ENCODE data around the gene RNF150.

RNF150 gene

DNA sequence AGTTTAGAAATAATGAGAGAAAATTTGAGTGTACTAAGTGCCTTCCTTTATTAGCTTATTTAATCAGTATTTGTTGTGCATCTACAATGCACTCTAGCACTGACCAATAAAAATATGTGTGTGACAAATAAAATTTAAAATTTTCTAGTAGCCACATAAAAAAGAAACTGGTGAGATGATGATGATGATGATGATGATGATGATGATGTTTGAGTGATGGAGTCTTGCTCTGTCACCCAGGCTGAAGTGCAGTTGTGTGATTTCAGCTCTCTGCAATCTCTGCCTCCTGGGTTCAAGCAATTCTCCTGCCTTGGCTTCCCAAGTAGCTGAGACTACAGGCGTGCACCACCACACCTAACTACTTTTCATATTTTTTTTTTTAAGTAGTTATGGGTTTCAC lies 110.2 kb downstream of the RNF150 start:
- no peak for DNase-seq (ENCODE audit: low read depth)

DNA sequence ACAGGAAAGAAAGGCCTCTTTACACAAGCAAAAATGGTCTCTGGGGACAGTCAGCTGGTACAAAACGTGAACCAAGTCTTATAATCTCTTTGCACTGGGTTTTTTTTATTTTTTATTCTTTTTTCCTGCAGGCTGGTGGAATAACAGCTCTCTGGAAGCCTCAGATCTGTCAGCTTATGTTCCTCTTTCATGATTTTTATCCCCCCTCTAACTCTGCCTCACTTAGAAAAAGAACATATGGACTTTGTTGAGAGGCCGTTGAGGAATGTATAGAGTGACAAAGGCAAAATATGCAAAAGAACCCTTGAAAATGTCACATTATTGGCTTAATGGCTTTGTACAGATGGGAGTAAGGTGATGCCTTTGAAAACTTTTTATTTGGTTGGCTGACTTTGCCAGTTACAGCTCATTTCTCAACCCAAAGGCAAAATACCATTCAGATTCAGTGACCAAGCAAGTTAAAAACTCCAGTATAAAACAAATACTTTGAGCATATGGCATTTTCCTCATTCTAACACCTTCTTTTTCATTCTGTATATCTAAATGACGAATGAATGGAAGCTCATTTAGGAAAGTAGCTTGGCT lies 111.1 kb downstream of the RNF150 start:
- DNase-seq (ENCODE audit: low read depth), result no peak

DNA sequence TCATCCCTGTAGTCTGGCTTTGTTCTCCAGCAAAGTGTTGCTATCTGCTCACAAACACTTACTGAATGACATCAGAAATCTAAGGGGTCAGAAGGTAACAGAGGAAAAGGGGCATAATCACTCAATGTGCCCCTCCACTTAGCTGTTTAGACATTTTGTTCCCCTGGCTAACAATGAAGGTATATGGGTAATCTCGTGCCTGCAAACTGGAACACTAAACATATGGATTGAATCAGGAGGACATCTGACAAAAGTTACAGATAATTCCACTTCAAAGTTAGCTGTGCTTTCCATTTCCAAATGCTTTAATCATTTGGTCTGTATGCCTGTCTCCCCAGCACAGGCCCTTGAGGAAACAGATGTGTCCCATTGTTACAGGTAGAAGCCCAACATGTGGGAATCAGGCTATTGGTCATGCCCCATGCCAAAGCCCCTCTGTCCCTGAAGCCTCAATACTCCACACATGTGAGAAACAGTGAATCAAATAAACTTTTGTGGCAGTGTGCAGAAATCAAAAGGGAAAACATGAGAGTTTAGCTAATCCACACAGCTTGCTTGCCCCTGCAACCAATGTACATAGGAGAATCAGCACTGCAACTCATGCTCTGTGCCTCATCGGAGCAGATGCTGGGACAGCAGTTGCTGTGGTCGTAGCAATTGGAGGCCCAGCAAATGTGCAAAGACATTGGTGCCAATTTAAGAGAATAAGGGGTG lies 111.7 kb downstream of the RNF150 start:
- DNase-seq (ENCODE audit: low read depth), result no peak

DNA sequence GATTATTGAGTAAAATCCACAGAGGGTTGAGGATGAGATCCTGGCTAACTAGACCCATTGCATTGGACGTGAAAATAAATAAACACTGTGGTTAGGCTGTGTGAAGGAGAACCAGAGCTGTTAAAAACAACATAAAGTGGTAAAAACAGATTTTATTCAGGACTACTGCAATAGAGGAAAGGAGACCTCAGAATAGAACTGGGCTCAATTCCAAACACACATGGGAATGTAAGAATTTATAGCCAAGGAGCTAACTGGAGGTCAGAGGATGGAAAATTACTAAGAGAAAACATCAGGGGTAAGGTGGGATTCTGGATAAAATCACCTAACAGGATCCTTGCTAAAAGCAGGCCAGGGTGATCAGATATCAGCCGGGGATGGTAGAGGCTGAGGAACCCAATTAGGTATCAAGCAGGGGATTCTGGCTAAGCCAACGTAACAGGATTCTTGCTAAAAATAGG lies 112.4 kb downstream of the RNF150 start:
- no peak for DNase-seq (ENCODE audit: low read depth)

DNA sequence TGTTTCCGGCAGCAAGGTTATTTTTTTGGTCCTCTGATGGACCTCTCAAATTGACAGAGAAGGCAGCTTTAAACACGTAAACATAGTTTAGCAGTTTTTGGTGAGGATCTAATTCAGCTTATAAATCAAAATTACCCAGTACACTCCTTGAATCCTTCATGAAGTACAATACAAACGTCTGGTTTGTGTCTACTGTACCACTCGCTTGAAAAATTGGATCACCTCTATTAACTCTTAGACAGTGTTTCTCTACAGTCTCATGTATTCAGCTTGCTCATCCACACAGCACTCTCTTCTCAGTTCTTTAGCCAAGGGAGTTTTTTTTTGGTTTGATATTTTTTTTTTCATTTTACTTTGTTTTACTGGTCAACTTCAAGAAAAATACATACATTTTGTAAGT lies 113.5 kb downstream of the RNF150 start:
- no peak for DNase-seq (ENCODE audit: low read depth)

DNA sequence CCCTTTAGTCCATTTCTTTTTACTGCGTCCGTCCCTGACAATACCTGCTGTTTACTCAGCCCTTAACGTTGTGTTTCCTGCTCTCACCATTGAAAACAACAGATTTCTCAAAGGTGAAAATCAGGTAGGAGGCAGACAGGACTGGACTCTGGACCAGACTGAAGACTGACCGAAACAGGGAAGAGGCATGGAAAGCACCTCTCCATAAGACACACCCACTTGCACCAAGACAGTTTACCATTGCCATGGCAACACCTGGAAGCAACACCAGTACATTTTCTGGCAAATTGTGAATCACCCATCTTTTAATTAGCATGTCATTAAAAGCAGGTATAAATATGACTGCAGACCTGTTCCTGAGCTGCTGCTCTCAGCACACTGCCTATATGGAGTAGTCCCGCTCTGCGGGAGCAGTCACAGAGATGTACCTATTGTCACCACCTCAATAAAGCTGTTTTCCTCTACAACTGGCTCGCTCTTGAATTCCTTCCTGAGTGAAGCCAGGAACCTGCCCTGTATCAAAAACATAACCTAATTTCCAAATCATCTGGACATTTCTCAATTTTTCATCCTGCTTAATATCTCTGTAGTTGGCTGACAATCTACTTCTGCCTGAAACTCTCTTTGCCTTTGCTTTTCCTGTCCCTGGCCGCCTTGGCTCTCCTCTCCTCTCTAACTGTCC lies 117.0 kb downstream of the RNF150 start:
- no peak for DNase-seq (ENCODE audit: low read depth)

DNA sequence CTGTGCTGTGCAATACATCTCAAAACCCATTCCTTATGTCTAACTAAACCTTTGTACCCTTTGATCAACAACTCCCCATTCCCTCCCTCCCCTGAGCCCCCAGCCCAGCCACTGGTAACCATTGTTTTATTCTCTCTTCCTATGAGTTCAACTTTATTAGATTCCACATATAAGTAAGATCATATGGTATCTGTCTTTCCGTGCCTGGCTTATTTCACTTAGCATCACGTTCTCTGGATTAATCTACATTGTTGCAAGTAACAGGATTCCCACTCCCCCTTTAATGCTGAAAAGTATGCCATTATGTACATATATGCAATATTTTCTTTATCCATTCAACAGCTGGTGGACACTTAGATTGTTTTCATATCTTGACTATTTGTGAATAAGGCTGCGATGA lies 119.4 kb downstream of the RNF150 start:
- DNase-seq (ENCODE audit: low read depth), result no peak

DNA sequence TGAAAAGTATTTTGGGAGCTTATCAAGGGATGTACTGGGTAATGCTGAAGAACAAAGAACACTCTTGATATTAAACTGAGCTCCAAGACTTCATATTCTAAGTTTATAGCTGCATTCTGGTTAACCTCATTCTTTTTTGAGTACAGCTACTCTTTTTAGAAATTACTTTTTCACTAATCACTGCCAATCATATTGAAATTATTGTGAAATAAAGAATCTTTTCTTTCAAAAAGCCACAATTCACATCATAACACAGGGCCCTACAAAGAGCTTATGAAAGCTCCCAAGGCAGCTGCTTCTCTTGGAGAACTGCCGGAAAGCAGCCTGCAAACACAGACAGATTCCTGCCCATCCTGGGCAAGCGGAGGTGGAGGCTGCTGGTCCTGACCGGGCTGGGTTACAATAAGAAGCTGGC lies 121.4 kb downstream of the RNF150 start:
- DNase-seq (ENCODE audit: low read depth), result no peak

DNA sequence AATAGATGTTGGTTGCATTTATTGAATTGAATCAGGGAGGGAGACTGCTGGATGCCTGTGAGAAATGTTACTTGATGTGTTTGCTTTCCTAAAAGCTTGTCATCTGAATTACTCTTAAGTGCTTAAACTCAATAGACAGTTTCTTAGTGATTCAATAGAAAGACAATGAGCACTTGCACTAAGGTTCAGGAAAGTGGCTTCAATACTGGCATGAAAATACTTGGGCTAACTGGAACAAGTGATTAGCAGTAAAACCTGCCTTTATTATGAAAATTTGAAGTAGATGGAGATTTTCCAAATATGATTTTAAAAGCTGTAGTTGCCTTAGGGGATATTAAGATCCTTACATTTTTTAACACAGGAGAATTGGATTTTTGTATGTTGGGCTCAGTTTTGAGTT lies 123.3 kb downstream of the RNF150 start:
- DNase-seq (ENCODE audit: low read depth), result no peak

DNA sequence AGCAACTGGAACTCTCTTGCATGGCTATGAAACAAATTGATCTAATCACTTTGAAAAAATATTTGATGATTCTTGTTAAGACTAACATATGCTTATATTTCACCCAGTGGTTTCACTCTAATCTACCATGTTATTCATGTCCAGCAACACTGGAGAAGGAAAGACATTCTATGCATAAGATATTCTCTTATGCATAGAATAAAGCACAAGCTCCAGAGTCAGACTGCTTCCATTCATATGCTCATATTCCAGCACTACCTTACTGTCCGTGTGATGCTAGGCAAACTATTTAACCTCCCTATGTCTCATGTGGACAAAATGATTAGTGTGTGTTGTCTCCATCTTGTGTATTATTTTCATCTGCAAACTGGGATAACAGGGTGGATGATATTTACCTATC lies 124.1 kb downstream of the RNF150 start:
- no peak for DNase-seq (ENCODE audit: low read depth)

DNA sequence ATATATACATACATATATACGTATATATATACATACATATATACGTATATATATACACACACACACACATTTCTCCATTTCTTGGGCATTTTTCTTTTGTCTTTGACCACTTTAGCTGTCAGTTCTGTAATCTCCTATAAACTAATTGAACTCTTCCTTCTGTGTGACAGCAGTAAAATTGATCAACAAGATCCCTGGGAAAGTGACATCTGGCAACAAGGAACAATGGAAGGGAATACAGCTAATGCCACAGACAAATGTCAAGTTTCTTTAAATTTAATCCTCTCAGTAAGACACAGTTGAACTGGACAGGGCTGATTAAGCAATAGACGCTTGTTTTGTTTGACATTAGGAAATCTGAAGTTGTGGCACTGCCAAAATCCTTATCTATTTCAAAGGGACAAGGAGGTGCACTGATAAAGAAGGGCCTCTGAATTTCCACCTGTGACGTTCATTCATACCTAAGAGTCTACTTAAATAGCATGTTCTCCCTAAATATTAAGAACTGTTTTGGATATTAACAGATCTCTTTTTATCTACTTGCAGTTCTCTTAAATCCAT lies 126.9 kb downstream of the RNF150 start:
- no peak for DNase-seq (ENCODE audit: low read depth)

DNA sequence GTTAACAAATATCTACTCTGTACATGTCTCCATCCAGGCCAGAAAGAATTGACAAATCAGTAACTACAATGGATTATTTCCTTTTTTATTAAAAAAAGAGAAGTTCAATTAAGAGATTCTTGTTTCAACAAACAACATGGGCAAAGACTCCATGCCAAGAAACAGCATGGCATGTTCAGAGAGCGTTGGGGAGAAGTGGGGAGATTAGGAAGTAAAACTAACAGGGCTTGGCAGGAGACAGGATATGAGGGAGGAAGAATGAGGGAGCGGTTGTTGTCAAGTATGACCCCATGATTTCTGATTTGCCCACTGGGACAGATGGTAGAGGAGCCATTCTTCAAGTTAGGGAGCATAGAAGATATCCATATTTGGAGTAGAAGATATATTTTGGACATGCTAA lies 128.4 kb downstream of the RNF150 start:
- DNase-seq (ENCODE audit: low read depth), result no peak

DNA sequence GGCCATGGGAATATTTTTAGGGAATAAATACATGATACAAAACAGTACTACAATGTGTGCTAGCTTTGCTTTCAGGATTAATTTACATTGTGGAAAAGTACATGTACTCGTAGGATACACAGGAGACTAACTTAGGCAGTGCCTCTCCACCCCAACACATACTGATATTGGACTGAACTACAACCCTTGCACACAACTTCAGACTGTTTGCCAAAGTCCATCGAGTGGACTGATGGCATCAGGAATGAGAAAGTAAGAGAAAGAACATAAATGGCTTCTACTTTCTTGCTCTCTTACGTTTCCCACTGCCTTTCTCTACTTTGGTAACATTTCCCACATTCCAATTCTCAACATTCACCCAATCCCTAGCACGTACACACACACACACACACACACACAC lies 130.1 kb downstream of the RNF150 start:
- no peak for DNase-seq (ENCODE audit: low read depth)

DNA sequence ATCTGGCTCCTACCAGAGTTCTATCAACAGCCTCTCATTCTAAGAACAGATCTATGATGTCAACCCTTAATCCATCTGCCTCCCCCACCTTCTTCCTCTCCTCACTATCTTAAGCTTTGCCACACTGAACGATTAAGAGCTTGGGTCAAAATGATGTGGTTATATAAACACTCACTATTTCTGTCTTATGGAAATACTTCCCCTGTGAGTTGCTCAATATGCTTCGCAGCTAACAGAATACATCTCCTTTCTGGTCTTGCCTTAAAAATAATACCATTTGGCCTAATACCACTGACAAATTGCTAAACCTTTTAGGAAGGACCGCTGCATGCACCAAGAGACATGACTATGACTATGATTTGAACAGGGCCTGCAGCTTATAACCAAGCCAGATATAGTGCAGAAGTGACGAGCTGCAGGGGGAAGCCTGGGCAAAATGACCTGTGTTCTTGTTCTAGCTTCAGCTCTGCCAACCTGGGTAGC lies 130.9 kb downstream of the RNF150 start:
- DNase-seq (ENCODE audit: low read depth), result no peak

DNA sequence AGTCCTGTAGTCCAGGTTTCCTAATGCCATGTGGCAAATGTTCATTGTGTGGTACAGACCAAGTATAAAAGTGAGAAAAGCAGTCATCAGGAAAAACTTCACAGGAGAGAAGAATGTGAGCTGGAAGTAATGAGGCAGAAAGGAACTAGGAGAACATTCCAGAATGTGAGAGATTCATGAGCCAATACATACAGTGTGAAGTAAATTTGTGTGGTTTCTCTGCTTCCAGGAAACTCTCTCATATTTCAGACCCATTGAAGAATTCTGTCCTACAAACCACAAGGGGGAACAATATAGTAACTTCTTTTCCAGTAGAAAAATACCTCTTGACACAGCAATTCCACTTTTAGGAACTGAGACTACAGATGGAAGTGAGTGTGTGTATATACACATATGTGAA lies 136.5 kb downstream of the RNF150 start:
- DNase-seq (ENCODE audit: low read depth), result no peak

DNA sequence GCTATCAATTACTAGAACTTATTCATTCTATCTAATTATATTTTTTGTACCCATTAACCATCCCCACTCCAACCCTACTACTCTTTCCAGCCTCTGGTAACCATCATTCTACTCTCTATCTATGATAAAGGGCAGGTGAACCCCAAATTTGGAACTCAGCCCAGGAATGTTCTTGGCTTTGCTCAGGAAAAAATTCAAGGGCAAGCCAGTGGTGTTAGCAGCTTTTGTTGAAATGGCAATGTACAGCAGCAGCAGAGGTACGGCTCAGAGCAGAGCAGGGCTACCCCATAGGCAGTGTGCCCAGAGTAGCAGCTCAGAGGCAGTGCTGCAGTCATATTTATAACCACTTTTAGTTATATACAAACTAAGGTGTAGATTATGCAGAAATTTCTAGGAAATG lies 138.2 kb downstream of the RNF150 start:
- DNase-seq (ENCODE audit: low read depth), result no peak

DNA sequence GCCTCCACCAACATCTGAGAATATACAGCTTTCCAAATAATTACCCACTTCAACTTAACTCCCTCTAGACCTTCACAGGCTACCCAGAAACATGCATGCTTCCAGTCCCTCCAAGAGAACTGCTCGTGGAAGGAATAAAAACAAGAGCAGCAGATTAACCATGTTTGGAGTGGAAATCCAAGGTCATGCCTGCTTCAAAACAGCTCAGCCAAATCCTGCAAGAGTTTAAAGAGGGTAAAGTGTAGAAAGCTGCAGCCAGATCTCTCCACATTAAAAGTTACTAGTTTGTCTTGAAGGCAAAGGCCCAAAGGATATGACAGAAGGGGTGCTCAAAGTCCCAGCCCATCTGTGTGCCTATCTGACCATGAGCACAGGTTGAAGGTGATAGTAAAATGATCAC lies 139.3 kb downstream of the RNF150 start:
- DNase-seq (ENCODE audit: low read depth), result no peak

DNA sequence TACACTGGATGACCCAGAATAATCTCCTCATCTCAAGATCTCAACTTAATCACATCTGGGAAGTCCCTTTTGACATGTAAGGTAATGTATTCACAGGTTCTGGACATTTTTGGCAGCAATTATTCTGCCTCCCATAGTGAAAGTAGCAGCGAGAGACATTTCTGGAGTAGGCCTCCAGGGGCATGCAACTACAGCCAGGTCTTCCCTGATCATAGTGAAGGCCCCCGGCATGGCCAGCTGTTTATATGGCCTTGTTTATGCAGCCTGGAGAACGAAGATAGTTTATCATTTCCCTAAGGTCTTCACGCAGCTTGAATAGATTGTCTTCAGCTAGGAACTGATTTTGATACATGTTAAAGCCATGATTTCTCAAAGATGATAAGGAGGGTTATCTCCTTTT lies 139.9 kb downstream of the RNF150 start:
- no peak for DNase-seq (ENCODE audit: low read depth)

DNA sequence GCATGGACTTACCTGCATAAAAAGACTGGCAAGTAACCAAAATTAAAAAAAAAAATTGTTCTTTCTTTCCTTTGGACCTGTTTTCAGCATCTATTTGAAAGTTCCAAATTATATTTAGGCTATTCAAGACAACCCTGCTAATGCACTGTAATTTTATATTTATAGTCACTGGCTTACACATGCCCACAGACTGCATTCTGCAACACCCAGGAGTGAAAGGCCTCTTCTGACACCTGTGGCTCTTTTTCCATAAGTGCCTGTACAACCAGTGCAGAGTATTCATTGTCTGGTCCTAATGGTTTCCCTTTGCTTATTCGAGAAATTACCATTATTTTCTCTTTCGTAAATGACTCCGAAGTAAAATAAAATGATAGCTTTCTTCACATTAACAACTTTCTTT lies 143.3 kb downstream of the RNF150 start:
- DNase-seq (ENCODE audit: low read depth), result no peak

DNA sequence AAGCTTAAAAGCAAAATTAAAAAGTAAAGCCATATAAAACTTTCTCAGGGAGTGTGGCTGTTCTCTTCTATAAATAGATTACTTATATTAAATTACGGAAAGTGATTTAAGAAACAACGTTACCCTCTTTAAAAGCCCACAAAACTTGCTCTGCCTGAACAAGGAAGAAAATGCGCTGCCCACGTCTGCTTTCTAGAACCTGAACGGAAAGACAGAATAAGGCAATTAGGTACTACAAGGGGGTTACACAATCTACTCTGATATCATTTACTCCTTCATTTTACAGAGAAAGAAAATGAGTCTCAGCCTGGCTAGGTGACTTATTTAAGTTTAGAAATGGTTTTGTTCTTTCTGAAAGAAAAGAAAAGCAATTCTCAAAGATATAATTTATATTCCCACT lies 147.2 kb downstream of the RNF150 start:
- DNase-seq (ENCODE audit: low read depth), result no peak

DNA sequence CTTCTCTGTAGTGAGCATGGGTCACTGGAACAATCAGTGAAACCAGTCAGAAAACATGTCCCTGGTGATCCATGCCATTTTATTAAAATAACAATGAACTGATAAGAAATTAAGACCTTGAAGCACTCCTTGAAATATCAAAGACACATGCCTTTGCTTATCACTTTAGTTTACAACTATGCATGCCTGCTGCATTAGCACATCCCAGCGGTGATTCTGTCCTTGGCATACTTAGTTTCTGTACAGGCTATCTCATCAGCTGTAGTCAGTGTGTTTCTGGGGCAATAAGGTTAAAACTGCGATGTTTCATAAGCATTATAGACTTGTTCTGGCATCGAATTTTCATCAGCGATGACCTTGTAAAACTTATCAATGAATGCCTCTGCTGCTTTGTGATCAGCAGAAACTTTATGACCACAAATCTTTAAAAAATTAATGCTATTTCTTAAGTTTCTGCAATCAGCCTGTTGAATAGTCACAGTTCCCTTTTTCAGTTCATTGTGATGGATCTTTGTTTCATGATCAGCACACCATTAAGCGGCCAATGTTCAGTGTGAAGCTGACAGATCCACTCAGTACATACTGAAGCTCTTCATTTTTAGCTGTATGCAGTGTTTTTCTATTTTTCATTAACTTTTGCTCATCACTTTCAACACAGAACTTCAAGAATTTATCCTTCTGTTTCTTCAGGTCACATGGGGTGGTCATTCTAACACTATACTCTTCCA lies 150.5 kb downstream of the RNF150 start:
- no peak for DNase-seq (ENCODE audit: low read depth)

DNA sequence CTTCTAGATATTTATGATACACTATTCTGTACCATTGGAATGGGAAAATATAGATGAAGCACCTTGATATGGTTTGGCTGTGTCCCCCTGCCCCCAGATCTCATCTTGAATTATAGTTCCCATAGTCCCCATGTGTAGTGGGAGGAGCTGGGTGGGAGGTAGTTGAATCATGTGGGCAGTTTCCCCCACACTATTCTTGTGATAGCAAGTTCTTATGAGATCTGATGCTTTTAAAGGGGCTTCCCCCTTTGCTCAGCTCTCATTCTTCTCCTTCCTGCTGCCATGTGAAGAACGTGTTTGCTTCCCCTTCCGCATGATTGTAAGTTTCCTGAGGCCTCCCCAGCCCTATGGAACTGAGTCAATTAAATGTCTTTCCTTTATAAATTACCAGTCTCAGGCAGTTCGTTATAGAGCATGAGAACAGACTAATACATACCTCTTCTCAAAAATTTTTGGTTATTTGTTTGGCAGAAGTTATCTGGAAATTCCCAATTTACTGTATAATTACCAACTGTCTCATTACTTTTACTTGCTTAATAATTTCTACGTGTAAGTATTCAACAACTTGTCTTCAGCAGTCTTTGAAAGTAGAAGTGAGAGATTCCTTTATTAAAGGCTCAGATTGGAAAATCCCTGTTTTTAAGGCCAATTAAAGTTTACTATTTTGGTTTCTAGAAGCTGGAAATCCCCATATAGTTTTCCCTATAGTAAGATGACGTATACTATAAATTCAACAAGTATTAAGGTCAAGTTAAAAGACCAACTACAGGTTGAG lies 152.7 kb downstream of the RNF150 start:
- DNase-seq (ENCODE audit: low read depth), result no peak

Data from stimulated activated CD8-positive, alpha-beta memory T cell treated with anti-CD3 and anti-CD28 coated beads, Interleukin-15, amount 100 ng/mL, for 24 hours (primary cell).